Mesenchymal stem cell (in vitro differentiated cells and primary cell): ENCODE results near the gene WIPF2.
A peak's percentile ranks its signal among the peaks of the same experiment; 100 is the strongest.
"Not testable (repeated sequence)": the region's sequence is repeated elsewhere in the genome, so short reads cannot be mapped to it uniquely, and the experiment has no call there.

Experiments
- DNase-seq: peaks from one replicate; pipeline ENCODE4 v3.0.0-alpha.2; 2013
- H2AFZ ChIP-seq: one replicate; pipeline ENCODE4 v1.6.1; 2013; ENCODE audit warnings: low read depth, mild to moderate bottlenecking, control low read depth, inconsistent platforms, low read length, moderate library complexity
- H2AK5ac ChIP-seq: 2 replicates; pipeline ENCODE4 v1.6.1; 2013; ENCODE audit warnings: low read length, moderate library complexity, mild to moderate bottlenecking, inconsistent platforms; ENCODE audit not compliant: severe bottlenecking
- H2BK120ac ChIP-seq: one replicate; pipeline ENCODE4 v1.6.1; 2013; ENCODE audit warnings: low read depth, mild to moderate bottlenecking, inconsistent platforms, low read length, moderate library complexity
- H2BK12ac ChIP-seq, 2 experiments: one replicate each; pipeline ENCODE4 v1.6.1; 2013; ENCODE audit warnings: inconsistent platforms in 2 of 2, low read length in 2 of 2, mild to moderate bottlenecking in 2 of 2, moderate library complexity in 2 of 2, control low read depth in 1 of 2
- H2BK15ac ChIP-seq: one replicate; pipeline ENCODE4 v1.6.1; 2013; ENCODE audit warnings: mild to moderate bottlenecking, low read depth, inconsistent platforms; ENCODE audit not compliant: poor library complexity, severe bottlenecking
- H2BK5ac ChIP-seq: 2 replicates; pipeline ENCODE4 v1.6.1; 2013; ENCODE audit warnings: low read depth, mild to moderate bottlenecking, low read length, control low read depth, inconsistent platforms; ENCODE audit not compliant: poor library complexity, severe bottlenecking
- H3K14ac ChIP-seq, 2 experiments: one replicate each; pipeline ENCODE4 v1.6.1; 2013; ENCODE audit warnings: inconsistent platforms in 2 of 2, low read length in 2 of 2, control low read depth in 1 of 2, mild to moderate bottlenecking in 1 of 2, moderate library complexity in 1 of 2
- H3K18ac ChIP-seq, 2 experiments: one replicate each; pipeline ENCODE4 v1.6.1; 2013; ENCODE audit warnings: inconsistent platforms in 2 of 2, low read length in 2 of 2, control low read depth in 1 of 2, low read depth in 1 of 2, mild to moderate bottlenecking in 1 of 2
- H3K23ac ChIP-seq, 2 experiments: one replicate each; pipeline ENCODE4 v1.6.1; 2013; ENCODE audit warnings: inconsistent platforms in 2 of 2, low read length in 2 of 2, mild to moderate bottlenecking in 2 of 2, moderate library complexity in 2 of 2, control low read depth in 1 of 2
- H3K27ac ChIP-seq: 2 replicates; pipeline ENCODE4 v1.5.1; 2013; ENCODE audit warnings: mild to moderate bottlenecking, moderate library complexity, low read length, control low read depth, inconsistent platforms; ENCODE audit not compliant: poor library complexity, severe bottlenecking
- H3K27me3 ChIP-seq, 2 experiments: 2 replicates each; pipeline versions ENCODE4 v1.6.1 to v1.7.0; 2013; ENCODE audit warnings: low read length in 2 of 2, mild to moderate bottlenecking in 2 of 2, moderate library complexity in 2 of 2, control low read depth in 1 of 2, inconsistent platforms in 1 of 2; ENCODE audit not compliant: control insufficient read depth in 1 of 2, insufficient read depth in 1 of 2
- H3K36me3 ChIP-seq, 2 experiments: 2 replicates each; pipeline versions ENCODE4 v1.6.1 to v1.7.0; 2013; ENCODE audit warnings: low read length in 2 of 2, control low read depth in 1 of 2, inconsistent platforms in 1 of 2, low read depth in 1 of 2, mild to moderate bottlenecking in 1 of 2; ENCODE audit not compliant: insufficient read depth in 2 of 2, control insufficient read depth in 1 of 2
- H3K4ac ChIP-seq, 2 experiments: one replicate each; pipeline ENCODE4 v1.6.1; 2013; ENCODE audit warnings: inconsistent platforms in 2 of 2, low read length in 2 of 2, mild to moderate bottlenecking in 2 of 2, moderate library complexity in 2 of 2, control low read depth in 1 of 2, low read depth in 1 of 2
- H3K4me1 ChIP-seq: 2 replicates; pipeline ENCODE4 v1.6.1; 2013; ENCODE audit warnings: low read depth, low read length, control low read depth; ENCODE audit not compliant: control insufficient read depth, insufficient read depth
- H3K4me2 ChIP-seq: 2 replicates; pipeline ENCODE4 v1.6.1; 2013; ENCODE audit warnings: low read length, mild to moderate bottlenecking, inconsistent platforms; ENCODE audit not compliant: poor library complexity, severe bottlenecking
- H3K4me3 ChIP-seq, 2 experiments: 2 replicates each; pipeline versions ENCODE4 v1.5.1 to v1.7.0; 2013; ENCODE audit warnings: low read length in 2 of 2, mild to moderate bottlenecking in 2 of 2, control low read depth in 1 of 2, low read depth in 1 of 2; ENCODE audit not compliant: insufficient read depth in 1 of 2
- H3K79me1 ChIP-seq: replicated peaks from 2 replicates; pipeline ENCODE4 v1.6.1; 2013; ENCODE audit warnings: mild to moderate bottlenecking, control low read depth, low read length, inconsistent platforms; ENCODE audit not compliant: poor library complexity, severe bottlenecking
- H3K9ac ChIP-seq: 2 replicates; pipeline ENCODE4 v1.7.0; 2013; ENCODE audit warnings: mild to moderate bottlenecking, low read length, moderate library complexity
- H3K9me3 ChIP-seq: 2 replicates; pipeline ENCODE4 v1.7.0; 2013; ENCODE audit warnings: mild to moderate bottlenecking, low read length; ENCODE audit not compliant: control insufficient read depth
- H4K8ac ChIP-seq: one replicate; pipeline ENCODE4 v1.6.1; 2013; ENCODE audit warnings: inconsistent platforms, mild to moderate bottlenecking, low read length, moderate library complexity
- H4K91ac ChIP-seq: one replicate; pipeline ENCODE4 v1.6.1; 2013; ENCODE audit warnings: mild to moderate bottlenecking, low read length, inconsistent platforms
- WGBS: methylation state at CpG from one replicate; pipeline ENCODE4 v1.1.7; 2013; ENCODE audit warnings: mixed read lengths; 5-methylcytosine and 5-hydroxymethylcytosine counted together

WIPF2 gene

GRCh38 chr17:40299159-40299757 is 80.2 kb downstream of the WIPF2 start:
- not testable (repeated sequence) for H3K27ac ChIP-seq, H2BK15ac ChIP-seq, H3K9ac ChIP-seq, H4K8ac ChIP-seq, H3K4me1 ChIP-seq, H3K9me3 ChIP-seq, H3K4me3 ChIP-seq, H4K91ac ChIP-seq, DNase-seq, H3K4ac ChIP-seq, H3K79me1 ChIP-seq, H3K18ac ChIP-seq, H3K14ac ChIP-seq, H2BK120ac ChIP-seq, H2BK5ac ChIP-seq, H3K27me3 ChIP-seq, H2AFZ ChIP-seq, H3K4me2 ChIP-seq, H3K23ac ChIP-seq, H2BK12ac ChIP-seq
- 97% methylated on average over 7 of the region's 7 CpGs for WGBS
- Histone ChIP-seq H3K36me3 (peaks cover 3 to 28% of the 10 kb centered on the region in 2 experiments), H2AK5ac (peak overlapping the region; percentile 63)

GRCh38 chr17:40301315-40301714 is 82.2 kb downstream of the WIPF2 start:
- WGBS = 79% methylated on average over 4 of the region's 4 CpGs
- DNase-seq = no peak
- H2BK12ac ChIP-seq = no peak overlapping the region

GRCh38 chr17:40303009-40303657 is 84.0 kb downstream of the WIPF2 start:
- Histone ChIP-seq H3K79me1 (peaks cover 2% of the 10 kb centered on the region), H3K18ac (peak overlapping the region; percentile 26 to 64), H2AFZ (no peak overlapping the region), H4K91ac (no peak overlapping the region), H3K9me3 (no peaks in the 10 kb centered on the region), H2BK5ac (no peak overlapping the region), H3K9ac (peak overlapping the region; percentile 75), H4K8ac (no peak overlapping the region), H3K27ac (no peak overlapping the region), H3K27me3 (no peaks in the 10 kb centered on the region), H2BK15ac (no peak overlapping the region), H3K4me1 (peaks cover 21% of the 10 kb centered on the region), H3K4me2 (no peak overlapping the region), H2AK5ac (peak overlapping the region; percentile 69), H3K36me3 (peaks cover 0 to 17% of the 10 kb centered on the region in 2 experiments), H3K23ac (peak overlapping the region in 1 of 2 experiments; percentile 38), H3K4me3 (peak overlapping the region in 1 of 2 experiments; percentile 4), H3K4ac (peak overlapping the region in 1 of 2 experiments; percentile 68), H3K14ac (peak overlapping the region in 1 of 2 experiments; percentile 30), H2BK120ac (no peak overlapping the region), H2BK12ac (peak overlapping the region in 1 of 2 experiments; percentile 86)
- WGBS = 71% methylated on average over 4 of the region's 4 CpGs
- peak; percentile 83 for DNase-seq

More at GRCh38 chr17:40301315-40301714, 82.2 kb downstream of the WIPF2 start:
- H2BK5ac ChIP-seq = no peak overlapping the region
- no peak overlapping the region for H2BK15ac ChIP-seq
- no peak overlapping the region for H2AFZ ChIP-seq
- no peak overlapping the region for H4K8ac ChIP-seq
- no peak overlapping the region for H3K27ac ChIP-seq
- no peak overlapping the region for H4K91ac ChIP-seq
- H3K4me1 ChIP-seq = peaks cover 10% of the 10 kb centered on the region
- no peak overlapping the region for H3K4me3 ChIP-seq
- H3K36me3 ChIP-seq = peaks cover 0 to 17% of the 10 kb centered on the region in 2 experiments
- no peak overlapping the region for H3K23ac ChIP-seq
- H3K4ac ChIP-seq = no peak overlapping the region
- H3K4me2 ChIP-seq = no peak overlapping the region
- H3K14ac ChIP-seq = no peak overlapping the region
- no peak overlapping the region for H3K18ac ChIP-seq
- H3K27me3 ChIP-seq = no peaks in the 10 kb centered on the region
- H2BK120ac ChIP-seq = no peak overlapping the region
- peaks cover 2% of the 10 kb centered on the region for H3K79me1 ChIP-seq
- H2AK5ac ChIP-seq = no peak overlapping the region
- no peaks in the 10 kb centered on the region for H3K9me3 ChIP-seq
- no peak overlapping the region for H3K9ac ChIP-seq

- peak; percentile 77 for DNase-seq
- Histone ChIP-seq H3K4me3 (peak overlapping the region in 1 of 2 experiments; percentile 4), H2AK5ac (no peak overlapping the region), H3K23ac (no peak overlapping the region), H2BK5ac (no peak overlapping the region), H3K9ac (peak overlapping the region; percentile 75), H3K27me3 (no peaks in the 10 kb centered on the region), H2BK15ac (no peak overlapping the region), H3K9me3 (no peaks in the 10 kb centered on the region), H3K18ac (peak overlapping the region in 1 of 2 experiments; percentile 12), H2BK12ac (peak overlapping the region in 1 of 2 experiments; percentile 82), H3K14ac (no peak overlapping the region), H4K91ac (no peak overlapping the region), H3K36me3 (peaks cover 0 to 17% of the 10 kb centered on the region in 2 experiments), H3K4me2 (no peak overlapping the region), H3K4me1 (peaks cover 25% of the 10 kb centered on the region), H3K27ac (peak overlapping the region; percentile 59), H2AFZ (no peak overlapping the region), H3K4ac (no peak overlapping the region), H2BK120ac (peak overlapping the region; percentile 11), H3K79me1 (no peaks in the 10 kb centered on the region), H4K8ac (no peak overlapping the region)
- 44% methylated on average over 5 of the region's 5 CpGs for WGBS
These were observed 84.8 kb downstream of the WIPF2 start for GRCh38 chr17:40303708-40304551.
